Fibroblast of the aortic adventitia (primary cell): ENCODE results near the gene SLC6A1. TPM values are rescaled to one million over a fixed set of nuclear protein-coding genes. Genes with fewer than 3 reads are reported as not detected.

ENCODE experiments used
- DNase-seq: peaks from one replicate; pipeline ENCODE4 v3.0.0-alpha.2; 2010; ENCODE audit warnings: low read depth
- H3K4me3 ChIP-seq: 2 replicates; pipeline ENCODE4 v1.5.1; 2011; ENCODE audit warnings: low read depth, mild to moderate bottlenecking, control low read depth, low read length, moderate library complexity
- CTCF ChIP-seq: IDR thresholded peaks from 2 replicates; pipeline ENCODE4 v1.5.1; 2011; ENCODE audit warnings: mild to moderate bottlenecking, low read length, control low read depth, inconsistent platforms; ENCODE audit not compliant: insufficient read depth
- total RNA-seq: library from RNA; depleted of rRNA; stranded (reverse); fragments of >200 nt; gene quantifications from 2 replicates; pipeline ENCODE4 v1.2.3, GENCODE V29; 2012; ENCODE audit warnings: low replicate concordance

SLC6A1 gene
- total RNA-seq, 1 donor: not detected

GRCh38 chr3:11076711-11077110 is 84.2 kb downstream of the SLC6A1 start:
- DNase-seq: no peak
- TF ChIP-seq CTCF: no peak

GRCh38 chr3:11077466-11077865 is 84.9 kb downstream of the SLC6A1 start:
- TF ChIP-seq CTCF: no peak
- H3K4me3 ChIP-seq: no peak overlapping the region
- DNase-seq: peak; percentile 71

More at GRCh38 chr3:11076711-11077110, 84.2 kb downstream of the SLC6A1 start:
- no peak overlapping the region for H3K4me3 ChIP-seq

- DNase-seq: no peak
- H3K4me3 ChIP-seq: no peak overlapping the region
- TF ChIP-seq CTCF: no peak
Observed at GRCh38 chr3:11078826-11079515, 86.4 kb downstream of the SLC6A1 start.

- no peak overlapping the region for H3K4me3 ChIP-seq
- no peak for TF ChIP-seq CTCF
- no peak for DNase-seq
Observed at GRCh38 chr3:11080492-11080891, 87.9 kb downstream of the SLC6A1 start.

- no peak for TF ChIP-seq CTCF
- H3K4me3 ChIP-seq: no peak overlapping the region
- no peak for DNase-seq
Observed at GRCh38 chr3:11084098-11084497, 91.5 kb downstream of the SLC6A1 start.

GRCh38 chr3:11084677-11085076 is 92.1 kb downstream of the SLC6A1 start:
- DNase-seq: no peak
- TF ChIP-seq CTCF: no peak
- no peak overlapping the region for H3K4me3 ChIP-seq

- TF ChIP-seq CTCF: no peak
- H3K4me3 ChIP-seq: no peak overlapping the region
- peak; percentile 52 for DNase-seq
Observed at GRCh38 chr3:11085093-11085840, 92.7 kb downstream of the SLC6A1 start.
